ENCODE data around the gene CLPSL2.
"Not testable (repeated sequence)": the region's sequence is repeated elsewhere in the genome, so short reads cannot be mapped to it uniquely, and the experiment has no call there.

The CLPSL2 gene

GRCh38 chr6:35776364-35777215 lies at the start of gene CLPSL2:
TSS of gene CLPSL2 (plus strand) at chr6:35776598. CDS start at chr6:35776619, 21 bp downstream.
- peak; percentile 90 for DNase-seq (ENCODE audit: low read depth, low spot score)

GRCh38 chr6:35727231-35727934 lies 49.0 kb upstream of the CLPSL2 start:
- peak; percentile 84 for DNase-seq (ENCODE audit: low read depth, low spot score)

GRCh38 chr6:35727935-35728682 lies 48.3 kb upstream of the CLPSL2 start:
- peak; percentile 74 for DNase-seq (ENCODE audit: low read depth, low spot score)

GRCh38 chr6:35728683-35729678 lies 47.4 kb upstream of the CLPSL2 start:
- peak; percentile 27 for DNase-seq (ENCODE audit: low read depth, low spot score)

GRCh38 chr6:35729722-35730121 lies 46.7 kb upstream of the CLPSL2 start:
- no peak for DNase-seq (ENCODE audit: low read depth, low spot score)

- no peak for DNase-seq (ENCODE audit: low read depth, low spot score)
These were observed 45.5 kb upstream of the CLPSL2 start for GRCh38 chr6:35730745-35731413.

GRCh38 chr6:35731414-35731735 lies 45.0 kb upstream of the CLPSL2 start:
- DNase-seq (ENCODE audit: low read depth, low spot score), result peak; percentile 94

- peak; percentile 86 for DNase-seq (ENCODE audit: low read depth, low spot score)
These were observed 44.5 kb upstream of the CLPSL2 start for GRCh38 chr6:35731736-35732532.

- DNase-seq (ENCODE audit: low read depth, low spot score), result no peak
These were observed 42.8 kb upstream of the CLPSL2 start for GRCh38 chr6:35733633-35734032.

GRCh38 chr6:35734319-35734718 lies 42.1 kb upstream of the CLPSL2 start:
- not testable (repeated sequence) for DNase-seq (ENCODE audit: low read depth, low spot score)

GRCh38 chr6:35735452-35735851 lies 40.9 kb upstream of the CLPSL2 start:
- no peak for DNase-seq (ENCODE audit: low read depth, low spot score)

- DNase-seq (ENCODE audit: low read depth, low spot score), result peak; percentile 81
These were observed 40.0 kb upstream of the CLPSL2 start for GRCh38 chr6:35736253-35736894.

- DNase-seq (ENCODE audit: low read depth, low spot score), result no peak
These were observed 39.4 kb upstream of the CLPSL2 start, which contains the start of gene ARMC12 for GRCh38 chr6:35736982-35737412. TSS of gene ARMC12 (plus strand) at chr6:35737032. CDS start at chr6:35737109, 77 bp downstream.

GRCh38 chr6:35737413-35738211 lies 38.8 kb upstream of the CLPSL2 start:
- no peak for DNase-seq (ENCODE audit: low read depth, low spot score)

GRCh38 chr6:35739645-35740524 lies 36.5 kb upstream of the CLPSL2 start:
- DNase-seq (ENCODE audit: low read depth, low spot score), result peak; percentile 81

GRCh38 chr6:35742842-35743241 lies 33.6 kb upstream of the CLPSL2 start:
- DNase-seq (ENCODE audit: low read depth, low spot score), result peak; percentile 80

- DNase-seq (ENCODE audit: low read depth, low spot score), result no peak
These were observed 30.9 kb upstream of the CLPSL2 start for GRCh38 chr6:35745509-35745908.
